Measurements from ENCODE around the gene ZNF687.
"Not testable (repeated sequence)": the region's sequence is repeated elsewhere in the genome, so short reads cannot be mapped to it uniquely, and the experiment has no call there.

The ZNF687 gene

DNA sequence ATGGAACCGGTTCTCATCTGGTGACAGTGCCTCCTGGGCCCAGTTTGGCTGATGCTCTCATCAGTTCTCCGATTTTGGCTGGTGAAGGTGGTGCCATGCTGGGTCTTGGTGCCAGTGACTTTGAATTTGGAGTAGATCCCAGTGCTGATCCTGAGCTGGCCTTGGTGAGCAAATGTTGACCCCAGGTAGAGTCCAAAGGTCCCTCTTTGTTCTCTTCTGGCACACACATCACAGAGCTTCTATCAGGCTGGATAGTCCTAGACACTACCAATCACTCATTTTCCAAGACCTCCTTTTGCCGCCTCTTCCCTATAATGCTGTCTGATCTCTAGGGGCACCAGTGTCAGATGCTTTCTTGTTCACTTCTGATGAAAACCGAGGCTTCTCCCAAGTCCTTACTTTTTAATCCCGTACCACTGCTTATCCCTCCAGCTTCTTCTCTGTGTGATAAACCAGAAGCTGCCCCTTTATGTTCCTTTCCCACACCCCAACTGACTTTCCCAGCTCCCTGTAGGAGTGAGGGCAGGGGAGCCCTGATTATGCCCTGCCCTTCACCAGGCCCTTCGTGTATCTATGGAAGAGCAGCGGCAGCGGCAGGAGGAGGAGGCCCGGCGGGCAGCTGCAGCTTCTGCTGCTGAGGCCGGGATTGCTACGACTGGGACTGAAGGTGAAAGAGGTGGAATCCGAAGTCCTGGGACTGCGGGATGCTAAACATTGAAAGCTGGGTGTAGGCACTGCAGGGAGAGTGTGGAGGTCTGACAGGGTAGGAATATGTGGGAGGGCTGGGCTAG is 16.5 kb upstream of the ZNF687 start:
- no peak for DNase-seq (ENCODE audit: extremely low spot score)
- ChIA-PET CTCF (no interaction called here), POLR2A (interaction anchor here (0.9 to 3.1 kb wide), 4 partner anchors 11 to 74 kb away, joined by 3 to 13 read pairs (median 3); partner anchors contain the start of gene PSMD4)
- TF ChIP-seq LEF1 (IDR thresholded peaks at IDR 0.05; ENCODE audit: borderline replicate concordance) (no peak), TARDBP (IDR thresholded peaks at IDR 0.05) (no peak)

GRCh38 chr1:151266315-151266714 is 15.8 kb upstream of the ZNF687 start:
- no peak for DNase-seq (ENCODE audit: extremely low spot score)
- POLR2A ChIA-PET, result interaction anchor here (1.5 to 3.1 kb wide), 3 partner anchors 11 to 15 kb away, joined by 3 to 13 read pairs (median 9); partner anchors contain the start of genes PSMD4 and ZNF687
- TF ChIP-seq, protein P1, sequence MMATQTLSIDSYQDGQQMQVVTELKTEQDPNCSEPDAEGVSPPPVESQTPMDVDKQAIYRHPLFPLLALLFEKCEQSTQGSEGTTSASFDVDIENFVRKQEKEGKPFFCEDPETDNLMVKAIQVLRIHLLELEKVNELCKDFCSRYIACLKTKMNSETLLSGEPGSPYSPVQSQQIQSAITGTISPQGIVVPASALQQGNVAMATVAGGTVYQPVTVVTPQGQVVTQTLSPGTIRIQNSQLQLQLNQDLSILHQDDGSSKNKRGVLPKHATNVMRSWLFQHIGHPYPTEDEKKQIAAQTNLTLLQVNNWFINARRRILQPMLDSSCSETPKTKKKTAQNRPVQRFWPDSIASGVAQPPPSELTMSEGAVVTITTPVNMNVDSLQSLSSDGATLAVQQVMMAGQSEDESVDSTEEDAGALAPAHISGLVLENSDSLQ (IDR thresholded peaks at IDR 0.05), result no peak
- no peak for TF ChIP-seq SUZ12 (IDR thresholded peaks at IDR 0.05)
- TF ChIP-seq HDGF (IDR thresholded peaks at IDR 0.05; ENCODE audit: borderline replicate concordance), result no peak
- TF ChIP-seq LEF1 (IDR thresholded peaks at IDR 0.05; ENCODE audit: borderline replicate concordance), result no peak
- TF ChIP-seq L3MBTL2 (conservative IDR thresholded peaks at IDR 0.05), result no peak
- no peak for TF ChIP-seq BHLHE40 (IDR thresholded peaks at IDR 0.05; ENCODE audit: borderline replicate concordance)
- TF ChIP-seq FOXA1 (IDR thresholded peaks at IDR 0.05), result no peak
- no peak for TF ChIP-seq ZNF384 (IDR thresholded peaks at IDR 0.05)
- no peak for TF ChIP-seq TARDBP (IDR thresholded peaks at IDR 0.05)
- TF ChIP-seq SP1 (IDR thresholded peaks at IDR 0.05), result no peak
- TF ChIP-seq CTBP1 (IDR thresholded peaks at IDR 0.05; ENCODE audit: borderline replicate concordance), result no peak
- CTCF ChIA-PET, result interaction anchor here (0.6 kb wide), 1 partner anchor 16 kb away, joined by 5 read pairs; no protein-coding TSS in a partner anchor

GRCh38 chr1:151266821-151267220 is 15.3 kb upstream of the ZNF687 start:
- TF ChIP-seq HDGF (IDR thresholded peaks at IDR 0.05; ENCODE audit: borderline replicate concordance) (no peak), CTBP1 (IDR thresholded peaks at IDR 0.05; ENCODE audit: borderline replicate concordance) (no peak), BHLHE40 (IDR thresholded peaks at IDR 0.05; ENCODE audit: borderline replicate concordance) (no peak), NFRKB (IDR thresholded peaks at IDR 0.05) (no peak), L3MBTL2 (conservative IDR thresholded peaks at IDR 0.05) (no peak), ZNF384 (IDR thresholded peaks at IDR 0.05) (no peak), FOXK2 (IDR thresholded peaks at IDR 0.05) (no peak), LEF1 (IDR thresholded peaks at IDR 0.05; ENCODE audit: borderline replicate concordance) (no peak)
- ChIA-PET POLR2A (interaction anchor here (1.5 to 3.1 kb wide), 3 partner anchors 11 to 15 kb away, joined by 3 to 13 read pairs (median 9); partner anchors contain the start of genes PSMD4 and ZNF687), CTCF (interaction anchor here (0.6 kb wide), 1 partner anchor 16 kb away, joined by 5 read pairs; no protein-coding TSS in a partner anchor)
- no peak for DNase-seq (ENCODE audit: extremely low spot score)

- CTCF ChIA-PET, result no interaction called here
- no peak for DNase-seq (ENCODE audit: extremely low spot score)
- POLR2A ChIA-PET, result interaction anchor here (1.5 to 3.1 kb wide), 3 partner anchors 10 to 14 kb away, joined by 3 to 13 read pairs (median 9); partner anchors contain the start of genes PSMD4 and ZNF687
- TF ChIP-seq, protein P1 (IDR thresholded peaks at IDR 0.05), result no peak
- TF ChIP-seq SUZ12 (IDR thresholded peaks at IDR 0.05) (no peak), NFRKB (IDR thresholded peaks at IDR 0.05) (no peak), ELF4 (IDR thresholded peaks at IDR 0.05) (no peak), ZNF384 (IDR thresholded peaks at IDR 0.05) (no peak), SP1 (IDR thresholded peaks at IDR 0.05) (no peak), CTBP1 (IDR thresholded peaks at IDR 0.05; ENCODE audit: borderline replicate concordance) (no peak), BHLHE40 (IDR thresholded peaks at IDR 0.05; ENCODE audit: borderline replicate concordance) (no peak), FOXA1 (IDR thresholded peaks at IDR 0.05) (no peak), HDGF (IDR thresholded peaks at IDR 0.05; ENCODE audit: borderline replicate concordance) (no peak), ARNT (IDR thresholded peaks at IDR 0.05) (no peak), FOXM1 (IDR thresholded peaks at IDR 0.05; ENCODE audit: borderline replicate concordance) (no peak), TARDBP (IDR thresholded peaks at IDR 0.05) (no peak)
Measured at GRCh38 chr1:151267760-151268159, 14.3 kb upstream of the ZNF687 start.

DNA sequence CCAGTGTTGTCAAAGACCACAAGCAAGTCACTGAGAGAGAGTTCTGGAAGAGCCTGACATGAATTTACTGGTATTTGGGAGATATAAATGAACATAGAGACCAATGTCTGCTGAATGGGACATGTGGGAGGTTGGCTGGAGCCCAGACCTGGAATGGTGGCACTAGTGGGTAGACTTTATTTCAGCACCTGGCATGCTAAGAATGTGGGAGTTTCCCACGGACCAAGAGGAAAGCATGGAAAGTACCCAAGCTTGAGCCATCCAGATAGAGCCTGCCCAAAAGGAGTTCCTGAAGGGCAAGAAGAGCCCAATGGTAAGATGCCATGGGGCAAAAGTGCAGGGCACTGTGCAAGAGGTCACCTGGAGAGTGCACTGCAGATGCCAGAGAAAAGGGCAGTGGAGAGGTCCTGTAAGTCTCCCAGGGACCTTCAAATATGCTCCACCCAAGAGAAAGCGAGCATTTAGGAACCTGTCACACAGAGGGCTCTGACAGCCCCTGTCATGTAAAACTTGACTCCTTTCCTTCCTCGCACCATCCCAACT is 8.1 kb upstream of the ZNF687 start:
- CTCF ChIA-PET, result no interaction called here
- POLR2A ChIA-PET, result no interaction called here

DNA sequence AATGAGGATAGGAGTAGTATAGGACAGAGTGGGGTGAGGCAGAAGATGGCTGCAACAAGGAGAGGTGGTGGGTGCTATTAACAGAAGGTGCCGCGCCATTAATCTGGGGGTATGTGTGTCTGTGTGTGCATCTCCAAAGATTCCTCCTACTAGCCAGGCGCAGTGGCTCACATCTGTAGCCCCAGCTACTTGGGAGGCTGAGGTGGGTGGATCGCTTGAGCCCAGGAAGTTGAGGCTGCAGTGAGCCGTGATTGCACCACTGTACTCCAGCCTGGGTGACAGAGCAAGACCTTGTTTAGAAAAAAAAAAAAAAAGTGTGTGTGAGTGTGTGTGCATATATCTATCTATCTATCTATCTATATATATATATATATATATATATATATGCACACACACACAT is 6.8 kb upstream of the ZNF687 start:
- CTCF ChIA-PET, result interaction anchor here (0.9 kb wide), 1 partner anchor 24 kb away, joined by 3 read pairs; no protein-coding TSS in a partner anchor
- POLR2A ChIA-PET; DNase-seq (ENCODE audit: extremely low spot score): not testable (repeated sequence)

More for the DNA sequence above, 8.1 kb upstream of the ZNF687 start:
- TF ChIP-seq, protein P1 (IDR thresholded peaks at IDR 0.05), result no peak
- TF ChIP-seq CTBP1 (IDR thresholded peaks at IDR 0.05; ENCODE audit: borderline replicate concordance) (no peak), FOXK2 (IDR thresholded peaks at IDR 0.05) (no peak), BHLHE40 (IDR thresholded peaks at IDR 0.05; ENCODE audit: borderline replicate concordance) (no peak)
- no peak for DNase-seq (ENCODE audit: extremely low spot score)

All from HEK293T (cell line).